ENCODE measurements around the gene CCDC138.

Gene CCDC138

DNA sequence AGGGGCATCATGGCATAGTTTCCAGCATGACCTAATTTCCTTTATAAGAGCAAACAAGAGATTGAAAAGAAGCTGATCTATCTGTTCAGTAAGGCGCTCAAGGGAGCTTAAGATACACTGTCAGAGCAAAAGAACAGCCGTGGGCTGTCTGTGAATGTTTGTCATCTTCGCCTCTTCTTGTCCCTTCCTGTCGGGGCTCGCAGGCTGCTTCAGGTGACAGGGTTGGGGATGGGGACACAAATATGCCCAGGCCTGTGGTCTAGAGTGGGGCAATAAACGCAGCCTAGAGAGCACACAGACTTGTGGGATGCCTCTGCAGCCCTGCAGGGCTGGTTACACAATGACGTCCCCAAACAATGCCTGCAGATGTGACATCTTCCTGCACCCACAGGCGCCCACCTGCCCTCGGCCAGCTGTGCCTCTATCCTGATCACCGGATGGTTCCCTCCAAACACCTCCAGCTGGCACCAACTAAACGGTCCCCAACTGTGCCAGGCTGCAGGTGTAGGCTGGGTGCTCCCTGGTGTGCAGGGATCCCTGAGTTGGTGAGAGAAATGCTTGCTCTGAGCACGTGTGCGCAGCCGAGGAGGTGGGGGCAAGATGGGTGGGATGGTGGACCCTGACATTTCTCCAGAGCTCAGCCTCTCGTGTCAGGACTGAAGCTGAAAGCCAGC, 129.7 kb downstream of the CCDC138 start:
- Histone ChIP-seq H4K91ac (ENCODE audit: low read length) (no peak overlapping the region), H3K23ac (ENCODE audit: low read length in 2 of 2) (no peak overlapping the region), H2BK120ac (ENCODE audit: low read depth, low read length) (no peak overlapping the region), H3K79me1 (replicated peaks; ENCODE audit: low read length, poor library complexity, severe bottlenecking) (no peaks in the 10 kb centered on the region), H3K9ac (ENCODE audit: low read length) (no peak overlapping the region), H3K18ac (ENCODE audit: low read depth in 1 of 2, low read length in 2 of 2) (no peak overlapping the region), H3K27me3 (ENCODE audit: control insufficient read depth in 1 of 2, insufficient read depth in 1 of 2, low read length in 2 of 2) (peaks cover 50 to 73% of the 10 kb centered on the region in 2 experiments), H3K4ac (ENCODE audit: low read depth in 1 of 2, low read length in 2 of 2) (no peak overlapping the region), H3K9me3 (ENCODE audit: control insufficient read depth, low read length) (no peaks in the 10 kb centered on the region), H2BK12ac (ENCODE audit: low read length in 2 of 2) (no peak overlapping the region), H3K4me2 (ENCODE audit: low read length, poor library complexity, severe bottlenecking) (no peak overlapping the region), H3K27ac (ENCODE audit: low read length, poor library complexity, severe bottlenecking) (no peak overlapping the region), H3K4me1 (ENCODE audit: control insufficient read depth, insufficient read depth, low read depth, low read length) (no peaks in the 10 kb centered on the region), H4K8ac (ENCODE audit: low read length) (no peak overlapping the region), H2AK5ac (ENCODE audit: low read length, severe bottlenecking) (no peak overlapping the region), H3K36me3 (ENCODE audit: control insufficient read depth in 1 of 2, insufficient read depth in 2 of 2, low read depth in 1 of 2, low read length in 2 of 2) (no peaks in the 10 kb centered on the region), H2BK15ac (ENCODE audit: low read depth, poor library complexity, severe bottlenecking) (no peak overlapping the region), H2BK5ac (ENCODE audit: low read depth, low read length, poor library complexity, severe bottlenecking) (no peak overlapping the region), H3K4me3 (ENCODE audit: insufficient read depth in 1 of 2, low read depth in 1 of 2, low read length in 2 of 2) (no peak overlapping the region), H3K14ac (ENCODE audit: low read length in 2 of 2) (no peak overlapping the region), H2AFZ (ENCODE audit: low read depth, low read length) (no peak overlapping the region)
- WGBS: 75% methylated on average over 13 of the region's 15 CpGs
- no peak for DNase-seq

DNA sequence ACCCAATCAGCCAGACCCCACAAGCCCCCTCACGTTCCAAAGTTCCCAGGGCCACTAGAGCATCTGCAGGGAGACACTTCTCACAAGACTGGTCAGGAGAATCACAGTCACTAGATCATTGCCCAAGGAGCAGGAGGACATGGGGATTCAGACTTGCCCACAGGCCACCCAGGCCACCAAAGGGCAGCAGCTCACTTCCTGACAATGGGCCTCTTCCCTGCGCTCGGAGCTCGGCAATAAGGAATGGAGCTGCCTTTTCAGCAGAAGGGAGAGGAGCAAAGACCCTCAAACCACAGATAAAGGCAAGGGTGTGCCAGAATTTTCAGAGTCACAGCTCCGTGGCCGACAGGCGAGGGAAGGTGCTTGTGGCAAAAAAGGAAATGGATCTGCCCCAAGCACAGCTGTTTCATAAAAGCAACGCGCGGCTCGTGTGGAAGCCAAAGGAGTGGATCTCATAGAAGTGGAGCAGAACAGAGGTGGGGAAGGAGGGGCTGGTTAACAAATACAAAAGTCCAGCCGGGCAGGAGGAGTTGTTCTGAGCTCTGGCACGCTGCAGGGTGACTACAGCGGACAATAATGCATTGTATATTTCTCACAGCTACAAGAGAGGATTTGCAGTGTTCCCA, 130.3 kb downstream of the CCDC138 start:
- Histone ChIP-seq H3K4me2 (ENCODE audit: low read length, poor library complexity, severe bottlenecking) (no peak overlapping the region), H3K4ac (ENCODE audit: low read depth in 1 of 2, low read length in 2 of 2) (no peak overlapping the region), H2BK5ac (ENCODE audit: low read depth, low read length, poor library complexity, severe bottlenecking) (no peak overlapping the region), H3K27me3 (ENCODE audit: control insufficient read depth in 1 of 2, insufficient read depth in 1 of 2, low read length in 2 of 2) (peaks cover 52 to 66% of the 10 kb centered on the region in 2 experiments), H3K18ac (ENCODE audit: low read depth in 1 of 2, low read length in 2 of 2) (no peak overlapping the region), H3K4me3 (ENCODE audit: insufficient read depth in 1 of 2, low read depth in 1 of 2, low read length in 2 of 2) (no peak overlapping the region), H3K79me1 (replicated peaks; ENCODE audit: low read length, poor library complexity, severe bottlenecking) (no peaks in the 10 kb centered on the region), H2AK5ac (ENCODE audit: low read length, severe bottlenecking) (no peak overlapping the region), H2BK12ac (ENCODE audit: low read length in 2 of 2) (no peak overlapping the region), H2BK120ac (ENCODE audit: low read depth, low read length) (no peak overlapping the region), H3K9me3 (ENCODE audit: control insufficient read depth, low read length) (no peaks in the 10 kb centered on the region), H3K14ac (ENCODE audit: low read length in 2 of 2) (no peak overlapping the region), H4K8ac (ENCODE audit: low read length) (no peak overlapping the region), H3K9ac (ENCODE audit: low read length) (no peak overlapping the region), H2AFZ (ENCODE audit: low read depth, low read length) (no peak overlapping the region), H2BK15ac (ENCODE audit: low read depth, poor library complexity, severe bottlenecking) (no peak overlapping the region), H3K23ac (ENCODE audit: low read length in 2 of 2) (no peak overlapping the region), H4K91ac (ENCODE audit: low read length) (no peak overlapping the region), H3K27ac (ENCODE audit: low read length, poor library complexity, severe bottlenecking) (no peak overlapping the region), H3K36me3 (ENCODE audit: control insufficient read depth in 1 of 2, insufficient read depth in 2 of 2, low read depth in 1 of 2, low read length in 2 of 2) (no peaks in the 10 kb centered on the region), H3K4me1 (ENCODE audit: control insufficient read depth, insufficient read depth, low read depth, low read length) (no peaks in the 10 kb centered on the region)
- no peak for DNase-seq
- 86% methylated on average over 13 of the region's 14 CpGs for WGBS

DNA sequence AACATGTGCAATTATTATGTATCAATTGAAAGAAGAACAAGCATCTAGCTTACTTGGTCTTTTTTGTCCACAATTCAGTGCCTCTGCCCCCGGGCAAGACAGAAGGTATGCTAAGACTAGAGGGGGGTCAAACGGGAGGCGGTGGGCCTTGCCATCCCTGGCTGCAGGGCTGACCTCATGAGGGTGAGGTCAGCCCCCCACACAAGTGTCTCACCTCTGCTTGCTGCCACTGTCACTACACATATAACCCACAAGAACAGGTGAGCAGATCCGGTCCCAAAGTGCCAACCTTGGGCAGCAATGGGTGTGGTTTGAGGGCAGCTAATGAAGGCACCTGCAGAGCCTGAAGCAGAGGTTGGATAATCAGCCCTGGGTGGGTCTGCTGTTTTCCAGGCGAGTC, 131.0 kb downstream of the CCDC138 start:
- Histone ChIP-seq H2AK5ac (ENCODE audit: low read length, severe bottlenecking) (no peak overlapping the region), H3K4me3 (ENCODE audit: insufficient read depth in 1 of 2, low read depth in 1 of 2, low read length in 2 of 2) (no peak overlapping the region), H3K23ac (ENCODE audit: low read length in 2 of 2) (no peak overlapping the region), H2BK15ac (ENCODE audit: low read depth, poor library complexity, severe bottlenecking) (no peak overlapping the region), H4K91ac (ENCODE audit: low read length) (no peak overlapping the region), H3K14ac (ENCODE audit: low read length in 2 of 2) (no peak overlapping the region), H3K4me2 (ENCODE audit: low read length, poor library complexity, severe bottlenecking) (no peak overlapping the region), H3K27me3 (ENCODE audit: control insufficient read depth in 1 of 2, insufficient read depth in 1 of 2, low read length in 2 of 2) (peaks cover 58 to 61% of the 10 kb centered on the region in 2 experiments), H3K4me1 (ENCODE audit: control insufficient read depth, insufficient read depth, low read depth, low read length) (no peaks in the 10 kb centered on the region), H3K36me3 (ENCODE audit: control insufficient read depth in 1 of 2, insufficient read depth in 2 of 2, low read depth in 1 of 2, low read length in 2 of 2) (no peaks in the 10 kb centered on the region), H3K4ac (ENCODE audit: low read depth in 1 of 2, low read length in 2 of 2) (no peak overlapping the region), H2AFZ (ENCODE audit: low read depth, low read length) (no peak overlapping the region), H3K9me3 (ENCODE audit: control insufficient read depth, low read length) (no peaks in the 10 kb centered on the region), H3K79me1 (replicated peaks; ENCODE audit: low read length, poor library complexity, severe bottlenecking) (no peaks in the 10 kb centered on the region), H3K18ac (ENCODE audit: low read depth in 1 of 2, low read length in 2 of 2) (no peak overlapping the region), H2BK5ac (ENCODE audit: low read depth, low read length, poor library complexity, severe bottlenecking) (no peak overlapping the region), H2BK120ac (ENCODE audit: low read depth, low read length) (no peak overlapping the region), H3K9ac (ENCODE audit: low read length) (no peak overlapping the region), H4K8ac (ENCODE audit: low read length) (no peak overlapping the region), H3K27ac (ENCODE audit: low read length, poor library complexity, severe bottlenecking) (no peak overlapping the region), H2BK12ac (ENCODE audit: low read length in 2 of 2) (no peak overlapping the region)
- WGBS: 83% methylated on average over 5 of the region's 5 CpGs
- DNase-seq: no peak

DNA sequence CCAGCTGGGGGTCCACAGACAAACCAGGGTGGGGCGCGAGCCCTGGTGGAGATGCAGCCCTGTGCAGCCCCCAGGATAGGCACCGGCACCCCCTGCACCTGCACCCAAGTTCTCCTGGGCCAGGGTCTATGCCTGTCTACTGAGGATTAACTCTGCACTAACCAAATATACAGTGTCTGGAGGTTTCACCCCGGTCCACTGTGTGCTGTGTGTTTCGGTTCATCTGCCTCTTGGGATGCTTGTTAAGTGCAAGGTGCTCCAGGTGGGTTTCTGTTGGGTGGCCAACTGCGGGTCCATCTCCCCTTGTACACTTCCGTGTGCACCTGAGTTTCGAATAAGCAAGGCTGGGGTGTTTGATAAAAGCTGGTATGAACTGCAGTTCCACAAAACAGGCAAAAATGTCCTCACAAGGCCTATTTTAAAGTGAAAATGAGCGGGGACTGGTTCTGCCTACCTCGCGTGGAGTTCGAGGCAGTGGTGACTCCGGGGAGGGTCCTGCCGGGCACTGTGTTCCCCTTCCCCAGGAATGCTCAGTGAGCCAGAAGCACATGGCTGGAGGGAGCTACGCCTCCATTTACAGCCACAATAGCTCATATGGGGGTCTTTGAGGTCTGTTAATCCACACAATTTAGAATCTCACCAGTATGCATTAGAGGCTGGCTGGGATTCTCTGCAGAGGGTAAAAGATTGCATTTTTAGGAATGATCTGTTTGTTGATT, 131.7 kb downstream of the CCDC138 start:
- no peak overlapping the region for H3K4me2 ChIP-seq (ENCODE audit: low read length, poor library complexity, severe bottlenecking)
- H3K27me3 ChIP-seq (ENCODE audit: control insufficient read depth in 1 of 2, insufficient read depth in 1 of 2, low read length in 2 of 2): peaks cover 60 to 64% of the 10 kb centered on the region in 2 experiments
- no peak overlapping the region for H2BK15ac ChIP-seq (ENCODE audit: low read depth, poor library complexity, severe bottlenecking)
- H3K27ac ChIP-seq (ENCODE audit: low read length, poor library complexity, severe bottlenecking): no peak overlapping the region
- H3K4ac ChIP-seq (ENCODE audit: low read depth in 1 of 2, low read length in 2 of 2): no peak overlapping the region
- no peak for DNase-seq
- 93% methylated on average over 14 of the region's 15 CpGs for WGBS
- no peaks in the 10 kb centered on the region for H3K79me1 ChIP-seq (replicated peaks; ENCODE audit: low read length, poor library complexity, severe bottlenecking)
- H3K14ac ChIP-seq (ENCODE audit: low read length in 2 of 2): no peak overlapping the region
- no peak overlapping the region for H3K18ac ChIP-seq (ENCODE audit: low read depth in 1 of 2, low read length in 2 of 2)
- H3K9me3 ChIP-seq (ENCODE audit: control insufficient read depth, low read length): no peaks in the 10 kb centered on the region
- H3K4me3 ChIP-seq (ENCODE audit: insufficient read depth in 1 of 2, low read depth in 1 of 2, low read length in 2 of 2): no peak overlapping the region
- no peak overlapping the region for H4K8ac ChIP-seq (ENCODE audit: low read length)
- no peak overlapping the region for H4K91ac ChIP-seq (ENCODE audit: low read length)
- no peak overlapping the region for H2BK12ac ChIP-seq (ENCODE audit: low read length in 2 of 2)
- H2AK5ac ChIP-seq (ENCODE audit: low read length, severe bottlenecking): no peak overlapping the region
- no peak overlapping the region for H3K9ac ChIP-seq (ENCODE audit: low read length)
- no peak overlapping the region for H2AFZ ChIP-seq (ENCODE audit: low read depth, low read length)
- H2BK120ac ChIP-seq (ENCODE audit: low read depth, low read length): no peak overlapping the region
- H2BK5ac ChIP-seq (ENCODE audit: low read depth, low read length, poor library complexity, severe bottlenecking): no peak overlapping the region
- no peak overlapping the region for H3K23ac ChIP-seq (ENCODE audit: low read length in 2 of 2)
- H3K36me3 ChIP-seq (ENCODE audit: control insufficient read depth in 1 of 2, insufficient read depth in 2 of 2, low read depth in 1 of 2, low read length in 2 of 2): no peaks in the 10 kb centered on the region
- no peaks in the 10 kb centered on the region for H3K4me1 ChIP-seq (ENCODE audit: control insufficient read depth, insufficient read depth, low read depth, low read length)
